Neutrophil (primary cell): ENCODE measurements around the gene PLXNA4.

ENCODE experiments used
- H3K27ac ChIP-seq: fragments of 200-600 bp; sonication (generic); 2 replicates; pipeline ENCODE4 v1.5.1; 2016; ENCODE audit warnings: mild to moderate bottlenecking, moderate library complexity
- H3K27me3 ChIP-seq: fragments of 200-600 bp; sonication (generic); 2 replicates; pipeline ENCODE4 v1.6.0; 2016; ENCODE audit warnings: mild to moderate bottlenecking
- H3K36me3 ChIP-seq: fragments of 200-600 bp; sonication (generic); 2 replicates; pipeline ENCODE4 v1.5.1; 2017
- H3K4me1 ChIP-seq, 2 experiments: fragments of 200-600 bp in 1 of 2; sonication (generic) in 1 of 2; 1 replicate in 1 of 2; 2 replicates in 1 of 2; pipeline versions ENCODE4 v1.5.1 to v1.6.1; 2013 to 2016; ENCODE audit warnings: low read depth in 1 of 2, low read length in 1 of 2, mild to moderate bottlenecking in 1 of 2, moderate library complexity in 1 of 2; ENCODE audit not compliant: control insufficient read depth in 1 of 2, insufficient read depth in 1 of 2
- H3K4me3 ChIP-seq, 2 experiments: fragments of 200-600 bp in 1 of 2; sonication (generic) in 1 of 2; 1 replicate in 1 of 2; 2 replicates in 1 of 2; pipeline ENCODE4 v1.5.1; 2013 to 2016; ENCODE audit warnings: low read depth in 1 of 2, low read length in 1 of 2, mild to moderate bottlenecking in 1 of 2, moderate library complexity in 1 of 2
- H3K9me3 ChIP-seq: fragments of 200-600 bp; sonication (generic); 2 replicates; pipeline ENCODE4 v1.5.1; 2016
- TF ChIP-seq, protein P1 (sequence below): fragments of 200-600 bp; sonication (generic); IDR thresholded peaks from 2 replicates; pipeline ENCODE4 v1.5.1; 2016; ENCODE audit warnings: antibody characterized with exemption

PLXNA4 gene

DNA sequence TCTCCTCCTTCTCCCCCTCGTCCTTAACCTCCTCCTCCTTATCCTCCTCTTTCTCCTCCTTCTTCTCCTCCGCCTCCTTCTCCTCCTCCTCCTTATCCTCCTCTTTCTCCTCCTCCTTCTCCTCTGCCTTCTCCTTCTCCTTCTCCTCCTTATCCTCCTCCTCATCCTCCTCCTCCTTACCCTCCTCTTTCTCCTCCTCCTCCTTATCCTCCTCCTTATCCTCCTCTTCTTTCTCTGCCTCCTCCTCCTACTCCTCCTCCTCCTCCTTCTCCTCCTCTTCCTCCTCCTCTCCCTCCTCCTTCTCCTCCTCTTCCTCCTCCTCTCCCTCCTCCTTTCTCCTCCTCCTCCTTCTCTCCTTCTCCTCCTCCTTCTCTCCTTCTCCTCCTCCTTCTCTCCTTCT lies 14.5 kb downstream of the PLXNA4 start:
- Histone ChIP-seq H3K27me3 (peaks cover 69% of the 10 kb centered on the region), H3K36me3 (no peaks in the 10 kb centered on the region), H3K9me3 (no peaks in the 10 kb centered on the region), H3K4me1 (no peaks in the 10 kb centered on the region), H3K4me3 (no peak overlapping the region), H3K27ac (no peak overlapping the region)
- TF ChIP-seq, protein P1, sequence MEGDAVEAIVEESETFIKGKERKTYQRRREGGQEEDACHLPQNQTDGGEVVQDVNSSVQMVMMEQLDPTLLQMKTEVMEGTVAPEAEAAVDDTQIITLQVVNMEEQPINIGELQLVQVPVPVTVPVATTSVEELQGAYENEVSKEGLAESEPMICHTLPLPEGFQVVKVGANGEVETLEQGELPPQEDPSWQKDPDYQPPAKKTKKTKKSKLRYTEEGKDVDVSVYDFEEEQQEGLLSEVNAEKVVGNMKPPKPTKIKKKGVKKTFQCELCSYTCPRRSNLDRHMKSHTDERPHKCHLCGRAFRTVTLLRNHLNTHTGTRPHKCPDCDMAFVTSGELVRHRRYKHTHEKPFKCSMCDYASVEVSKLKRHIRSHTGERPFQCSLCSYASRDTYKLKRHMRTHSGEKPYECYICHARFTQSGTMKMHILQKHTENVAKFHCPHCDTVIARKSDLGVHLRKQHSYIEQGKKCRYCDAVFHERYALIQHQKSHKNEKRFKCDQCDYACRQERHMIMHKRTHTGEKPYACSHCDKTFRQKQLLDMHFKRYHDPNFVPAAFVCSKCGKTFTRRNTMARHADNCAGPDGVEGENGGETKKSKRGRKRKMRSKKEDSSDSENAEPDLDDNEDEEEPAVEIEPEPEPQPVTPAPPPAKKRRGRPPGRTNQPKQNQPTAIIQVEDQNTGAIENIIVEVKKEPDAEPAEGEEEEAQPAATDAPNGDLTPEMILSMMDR = no peak

DNA sequence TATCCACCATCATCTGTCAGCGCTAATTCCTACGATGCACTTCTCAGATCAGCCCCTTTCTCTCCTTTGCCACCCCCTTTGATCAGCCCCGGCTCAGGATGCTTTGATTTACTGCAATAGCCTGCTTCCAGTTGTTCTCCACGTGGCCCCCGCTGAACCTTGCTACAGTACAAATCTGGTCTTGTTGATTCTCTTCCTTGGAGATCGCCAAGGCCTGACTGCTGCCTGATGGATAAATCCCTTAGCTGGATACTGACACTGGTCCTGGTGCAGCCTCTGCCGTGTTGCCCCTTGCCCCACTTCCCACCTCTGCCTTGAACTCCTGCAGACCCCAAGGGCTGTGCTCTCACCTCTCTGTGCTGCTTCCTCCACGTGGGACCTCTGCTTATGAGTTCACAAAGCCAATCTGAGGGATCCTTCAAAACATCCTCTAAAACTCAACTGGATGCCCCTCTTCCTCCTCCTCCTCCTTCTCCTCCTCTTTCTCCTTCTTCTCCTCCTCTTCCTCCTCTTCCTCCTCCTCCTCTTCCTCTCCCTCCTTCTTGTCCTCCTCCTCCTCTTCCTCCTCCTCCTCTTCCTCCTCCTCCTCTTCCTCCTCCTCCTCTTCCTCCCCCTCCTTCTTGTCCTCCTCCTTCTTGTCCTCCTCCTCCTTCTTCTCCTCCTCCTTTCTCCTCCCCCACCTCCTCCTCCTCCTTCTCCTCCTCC lies 15.3 kb downstream of the PLXNA4 start:
- Histone ChIP-seq H3K4me3 (no peak overlapping the region), H3K36me3 (no peaks in the 10 kb centered on the region), H3K4me1 (no peaks in the 10 kb centered on the region), H3K27ac (no peak overlapping the region), H3K27me3 (peaks cover 64% of the 10 kb centered on the region), H3K9me3 (no peaks in the 10 kb centered on the region)
- TF ChIP-seq, protein P1 = no peak

- Histone ChIP-seq H3K4me3 (no peak overlapping the region), H3K27me3 (peaks cover 57% of the 10 kb centered on the region), H3K27ac (no peak overlapping the region), H3K9me3 (no peaks in the 10 kb centered on the region), H3K4me1 (no peaks in the 10 kb centered on the region), H3K36me3 (no peaks in the 10 kb centered on the region)
- TF ChIP-seq, protein P1 = no peak
Measured at GRCh38 chr7:132560105-132560504, 16.2 kb downstream of the PLXNA4 start.

GRCh38 chr7:132558815-132559214 lies 17.5 kb downstream of the PLXNA4 start:
- Histone ChIP-seq H3K4me1 (no peaks in the 10 kb centered on the region), H3K4me3 (no peak overlapping the region), H3K27ac (no peak overlapping the region), H3K9me3 (no peaks in the 10 kb centered on the region), H3K27me3 (peaks cover 45% of the 10 kb centered on the region), H3K36me3 (no peaks in the 10 kb centered on the region)
- TF ChIP-seq, protein P1 = no peak

- H3K4me3 ChIP-seq = no peak overlapping the region
- no peak overlapping the region for H3K27ac ChIP-seq
- H3K9me3 ChIP-seq = no peaks in the 10 kb centered on the region
- H3K4me1 ChIP-seq = no peaks in the 10 kb centered on the region
- peaks cover 41% of the 10 kb centered on the region for H3K27me3 ChIP-seq
- no peaks in the 10 kb centered on the region for H3K36me3 ChIP-seq
- TF ChIP-seq, protein P1 = no peak
Measured at GRCh38 chr7:132557489-132558044, 18.7 kb downstream of the PLXNA4 start.
